Measurements from ENCODE around the gene COPS8.

The COPS8 gene

GRCh38 chr2:237097911-237098702 is 12.4 kb downstream of the COPS8 start:
- DNase-seq (ENCODE audit: low read depth in 2 of 2), result no peak

GRCh38 chr2:237099804-237100203 is 14.1 kb downstream of the COPS8 start:
- no peak for DNase-seq (ENCODE audit: low read depth in 2 of 2)

- no peak for DNase-seq (ENCODE audit: low read depth in 2 of 2)
Measured at GRCh38 chr2:237101118-237101979, 15.7 kb downstream of the COPS8 start.

GRCh38 chr2:237102428-237102827 is 16.7 kb downstream of the COPS8 start:
- DNase-seq (ENCODE audit: low read depth in 2 of 2), result no peak

GRCh38 chr2:237109421-237109934 is 23.8 kb downstream of the COPS8 start:
- DNase-seq (ENCODE audit: low read depth in 2 of 2), result no peak

- DNase-seq (ENCODE audit: low read depth in 2 of 2), result no peak
Measured at GRCh38 chr2:237113026-237113795, 27.5 kb downstream of the COPS8 start.

GRCh38 chr2:237115870-237116269 is 30.2 kb downstream of the COPS8 start:
- no peak for DNase-seq (ENCODE audit: low read depth in 2 of 2)

GRCh38 chr2:237116431-237116830 is 30.7 kb downstream of the COPS8 start:
- no peak for DNase-seq (ENCODE audit: low read depth in 2 of 2)

- no peak for DNase-seq (ENCODE audit: low read depth in 2 of 2)
Measured at GRCh38 chr2:237118025-237118424, 32.3 kb downstream of the COPS8 start.

GRCh38 chr2:237118561-237119155 is 33.0 kb downstream of the COPS8 start:
- no peak for DNase-seq (ENCODE audit: low read depth in 2 of 2)

GRCh38 chr2:237120916-237121315 is 35.2 kb downstream of the COPS8 start:
- DNase-seq (ENCODE audit: low read depth in 2 of 2), result no peak

GRCh38 chr2:237121321-237121720 is 35.6 kb downstream of the COPS8 start:
- DNase-seq (ENCODE audit: low read depth in 2 of 2), result no peak

- DNase-seq (ENCODE audit: low read depth in 2 of 2), result peak in 1 of 2 donors; percentile 2
Measured at GRCh38 chr2:237122214-237122666, 36.6 kb downstream of the COPS8 start.

- no peak for DNase-seq (ENCODE audit: low read depth in 2 of 2)
Measured at GRCh38 chr2:237124820-237125219, 39.1 kb downstream of the COPS8 start.

- DNase-seq (ENCODE audit: low read depth in 2 of 2), result no peak
Measured at GRCh38 chr2:237125967-237126366, 40.3 kb downstream of the COPS8 start.

- no peak for DNase-seq (ENCODE audit: low read depth in 2 of 2)
Measured at GRCh38 chr2:237126519-237127174, 41.0 kb downstream of the COPS8 start.

- DNase-seq (ENCODE audit: low read depth in 2 of 2), result peak; percentile 6 to 34
Measured at GRCh38 chr2:237128026-237128703, 42.5 kb downstream of the COPS8 start.

GRCh38 chr2:237128845-237129592 is 43.3 kb downstream of the COPS8 start:
- no peak for DNase-seq (ENCODE audit: low read depth in 2 of 2)

GRCh38 chr2:237129625-237130263 is 44.1 kb downstream of the COPS8 start:
- no peak for DNase-seq (ENCODE audit: low read depth in 2 of 2)

Data from activated CD8-positive, alpha-beta memory T cell treated with anti-CD3 and anti-CD28 coated beads for 4 hours (primary cell).